Measurements from ENCODE around the gene RTN1. TPM values are rescaled to one million over a fixed set of nuclear protein-coding genes. Genes with fewer than 3 reads are reported as not detected.

Gene RTN1
- total RNA-seq, 1 donor from 2014 or later: 2.6 TPM

Small RNAs within 50 kb of the gene (small RNA-seq; reads per million reads assigned to genes)
- not detected for gene MIR5586

Other genes starting within 250 kb of the RTN1 start
- gene LRRC9, start 49.4 kb upstream of the RTN1 start, total RNA-seq: not detected
- 29.2 TPM for gene PCNX4, start 221.1 kb upstream of the RTN1 start, total RNA-seq